ENCODE data around the gene NEB.

NEB gene

GRCh38 chr2:151774506-151774905 lies 40.2 kb upstream of the NEB start:
- H3K27ac ChIP-seq (ENCODE audit: low read length), result no peak overlapping the region
- peaks cover 0 to 2% of the 10 kb centered on the region in 2 donors for H3K9me3 ChIP-seq (ENCODE audit: control insufficient read depth in 2 of 2, low read length in 2 of 2)
- peaks cover 15% of the 10 kb centered on the region for H3K4me1 ChIP-seq (ENCODE audit: control insufficient read depth, insufficient read depth, low read length)
- H3K9ac ChIP-seq (ENCODE audit: low read length in 2 of 2), result no peak overlapping the region
- H3K36me3 ChIP-seq (ENCODE audit: control insufficient read depth in 2 of 2, insufficient read depth in 2 of 2, low read length in 2 of 2), result peaks cover 0 to 3% of the 10 kb centered on the region in 2 donors
- H3K27me3 ChIP-seq (ENCODE audit: control insufficient read depth in 1 of 2, insufficient read depth in 2 of 2, low read length in 2 of 2), result no peaks in the 10 kb centered on the region
- H3K4me3 ChIP-seq (ENCODE audit: low read length in 2 of 2), result no peak overlapping the region

DNA sequence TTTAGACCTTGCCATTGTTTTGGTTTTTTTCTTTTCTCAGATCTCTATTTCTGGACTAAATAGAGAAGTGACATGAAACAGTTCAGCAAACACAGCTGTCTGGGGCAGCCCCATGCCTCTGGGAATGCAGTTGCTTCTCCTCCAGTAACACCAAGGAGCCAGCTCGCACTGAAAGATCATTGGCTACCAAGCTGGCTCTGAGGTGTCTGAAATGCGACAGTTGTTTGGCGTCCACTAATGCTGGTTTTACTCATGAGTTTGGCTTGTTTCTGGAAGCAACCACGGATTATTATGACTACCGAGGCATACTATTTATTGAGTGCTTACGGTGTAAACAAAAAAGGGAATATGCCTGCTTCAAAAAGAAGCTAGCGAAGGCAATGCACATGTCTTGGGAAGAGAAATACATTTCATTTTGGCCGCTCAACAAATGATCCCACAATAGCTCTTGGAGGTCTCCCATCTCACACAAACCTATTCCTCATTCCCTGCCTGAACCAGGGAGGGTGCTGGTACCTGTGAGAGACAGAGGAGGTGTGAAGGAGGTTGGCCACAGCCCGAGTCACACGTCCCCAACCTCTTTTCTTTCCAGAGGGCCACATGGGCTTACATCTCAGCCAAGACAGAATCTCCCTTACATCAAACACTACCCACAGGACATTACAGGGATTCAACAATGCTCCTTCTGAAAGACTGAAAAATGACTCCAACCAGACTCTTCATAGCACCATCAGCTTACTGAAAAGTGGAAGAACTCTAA lies 37.5 kb upstream of the NEB start:
- peak overlapping the region; percentile 73 for H3K27ac ChIP-seq (ENCODE audit: low read length)
- peaks cover 0 to 3% of the 10 kb centered on the region in 2 donors for H3K36me3 ChIP-seq (ENCODE audit: control insufficient read depth in 2 of 2, insufficient read depth in 2 of 2, low read length in 2 of 2)
- no peaks in the 10 kb centered on the region for H3K9me3 ChIP-seq (ENCODE audit: control insufficient read depth in 2 of 2, low read length in 2 of 2)
- peaks cover 16% of the 10 kb centered on the region for H3K4me1 ChIP-seq (ENCODE audit: control insufficient read depth, insufficient read depth, low read length)
- no peaks in the 10 kb centered on the region for H3K27me3 ChIP-seq (ENCODE audit: control insufficient read depth in 1 of 2, insufficient read depth in 2 of 2, low read length in 2 of 2)
- H3K4me3 ChIP-seq (ENCODE audit: low read length in 2 of 2), result peak overlapping the region; percentile 5 to 47
- H3K9ac ChIP-seq (ENCODE audit: low read length in 2 of 2), result no peak overlapping the region

DNA sequence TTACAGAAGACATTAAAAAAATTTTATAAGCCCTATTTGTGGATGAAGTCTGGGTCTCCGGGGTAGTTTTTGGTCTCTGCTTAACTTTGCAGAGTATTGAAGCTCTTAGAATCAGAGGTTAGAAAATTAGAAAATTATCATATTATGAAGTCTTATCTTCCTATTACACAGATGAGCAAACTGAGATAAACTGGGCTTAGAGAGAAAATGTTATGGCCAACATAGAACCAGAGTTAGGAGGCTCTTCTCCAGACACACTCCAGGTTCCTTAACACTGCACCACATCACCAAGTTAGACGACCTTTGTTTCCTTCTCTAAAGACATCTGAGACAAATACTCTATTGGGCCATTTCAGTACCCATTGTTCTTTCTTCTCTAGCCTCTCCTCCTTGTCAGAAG lies 36.7 kb upstream of the NEB start:
- no peaks in the 10 kb centered on the region for H3K36me3 ChIP-seq (ENCODE audit: control insufficient read depth in 2 of 2, insufficient read depth in 2 of 2, low read length in 2 of 2)

GRCh38 chr2:151769606-151770005 lies 35.3 kb upstream of the NEB start:
- Histone ChIP-seq H3K9me3 (ENCODE audit: control insufficient read depth in 2 of 2, low read length in 2 of 2) (no peaks in the 10 kb centered on the region), H3K27ac (ENCODE audit: low read length) (no peak overlapping the region), H3K4me1 (ENCODE audit: control insufficient read depth, insufficient read depth, low read length) (peaks cover 19% of the 10 kb centered on the region), H3K27me3 (ENCODE audit: control insufficient read depth in 1 of 2, insufficient read depth in 2 of 2, low read length in 2 of 2) (no peaks in the 10 kb centered on the region), H3K4me3 (ENCODE audit: low read length in 2 of 2) (no peak overlapping the region), H3K9ac (ENCODE audit: low read length in 2 of 2) (no peak overlapping the region), H3K36me3 (ENCODE audit: control insufficient read depth in 2 of 2, insufficient read depth in 2 of 2, low read length in 2 of 2) (no peaks in the 10 kb centered on the region)

More for the DNA sequence above, 36.7 kb upstream of the NEB start:
- Histone ChIP-seq H3K27me3 (ENCODE audit: control insufficient read depth in 1 of 2, insufficient read depth in 2 of 2, low read length in 2 of 2) (no peaks in the 10 kb centered on the region), H3K9me3 (ENCODE audit: control insufficient read depth in 2 of 2, low read length in 2 of 2) (no peaks in the 10 kb centered on the region), H3K9ac (ENCODE audit: low read length in 2 of 2) (no peak overlapping the region), H3K4me1 (ENCODE audit: control insufficient read depth, insufficient read depth, low read length) (peaks cover 21% of the 10 kb centered on the region), H3K27ac (ENCODE audit: low read length) (peak overlapping the region; percentile 73), H3K4me3 (ENCODE audit: low read length in 2 of 2) (peak overlapping the region in 1 of 2 donors; percentile 47)

DNA sequence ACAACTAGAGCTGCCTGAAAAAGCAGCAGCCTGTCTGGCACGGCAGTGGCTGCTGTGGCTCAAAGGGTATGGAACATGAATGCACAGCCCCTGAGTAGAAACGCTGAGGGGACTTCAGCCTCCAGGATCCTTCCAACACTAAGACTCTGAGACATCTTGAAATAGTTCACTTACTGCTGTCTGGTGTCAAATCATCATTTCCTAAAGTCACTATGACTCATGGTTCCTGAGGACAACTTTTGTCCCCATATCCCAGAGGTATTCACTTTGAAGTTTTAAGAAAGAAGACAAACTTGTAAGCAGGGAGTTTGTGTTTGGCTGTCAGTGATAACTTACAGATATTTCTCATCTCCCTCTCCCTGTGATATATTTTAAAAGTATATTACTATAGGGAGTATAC lies 33.3 kb upstream of the NEB start:
- no peak overlapping the region for H3K27ac ChIP-seq (ENCODE audit: low read length)
- no peak overlapping the region for H3K4me3 ChIP-seq (ENCODE audit: low read length in 2 of 2)
- no peaks in the 10 kb centered on the region for H3K27me3 ChIP-seq (ENCODE audit: control insufficient read depth in 1 of 2, insufficient read depth in 2 of 2, low read length in 2 of 2)
- H3K36me3 ChIP-seq (ENCODE audit: control insufficient read depth in 2 of 2, insufficient read depth in 2 of 2, low read length in 2 of 2), result peaks cover 0 to 2% of the 10 kb centered on the region in 2 donors
- no peaks in the 10 kb centered on the region for H3K9me3 ChIP-seq (ENCODE audit: control insufficient read depth in 2 of 2, low read length in 2 of 2)
- H3K4me1 ChIP-seq (ENCODE audit: control insufficient read depth, insufficient read depth, low read length), result peaks cover 20% of the 10 kb centered on the region
- no peak overlapping the region for H3K9ac ChIP-seq (ENCODE audit: low read length in 2 of 2)

DNA sequence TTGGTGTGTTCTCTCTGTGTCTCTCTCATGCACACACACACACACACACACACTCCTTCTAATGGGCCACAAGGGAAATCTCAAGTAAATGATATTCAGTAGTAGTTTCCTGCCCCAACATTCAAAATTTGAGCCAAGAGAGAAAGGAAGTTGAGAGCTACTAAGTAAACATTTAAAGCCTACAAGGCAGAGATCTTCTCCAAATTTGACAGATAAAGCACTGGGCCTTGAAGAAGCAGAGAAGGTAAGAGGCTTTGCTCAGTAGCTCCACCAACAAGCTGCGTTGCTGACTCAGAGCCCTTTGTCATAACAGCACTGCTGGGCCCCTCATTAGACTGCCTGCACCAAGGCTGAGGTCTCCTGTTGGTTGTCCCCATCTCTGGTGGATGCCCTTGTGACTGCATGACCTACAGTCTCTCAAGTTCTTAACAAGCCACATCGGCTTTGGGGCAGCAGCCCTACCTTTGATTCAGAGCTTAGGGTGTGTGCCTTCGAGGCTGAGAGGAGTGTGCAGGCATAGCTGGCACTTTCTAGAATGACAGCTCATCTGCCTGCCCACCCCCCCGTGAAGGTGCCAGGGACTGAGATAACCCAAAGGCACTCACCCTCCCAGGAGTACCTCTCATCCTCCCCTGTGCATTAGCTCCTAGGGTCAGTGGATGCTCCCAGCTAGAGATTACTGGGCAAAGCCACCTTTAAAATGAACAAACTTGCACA lies 32.3 kb upstream of the NEB start:
- no peak overlapping the region for H3K27ac ChIP-seq (ENCODE audit: low read length)
- no peak overlapping the region for H3K9ac ChIP-seq (ENCODE audit: low read length in 2 of 2)
- no peak overlapping the region for H3K4me3 ChIP-seq (ENCODE audit: low read length in 2 of 2)
- no peaks in the 10 kb centered on the region for H3K9me3 ChIP-seq (ENCODE audit: control insufficient read depth in 2 of 2, low read length in 2 of 2)
- H3K27me3 ChIP-seq (ENCODE audit: control insufficient read depth in 1 of 2, insufficient read depth in 2 of 2, low read length in 2 of 2), result no peaks in the 10 kb centered on the region
- peaks cover 13% of the 10 kb centered on the region for H3K4me1 ChIP-seq (ENCODE audit: control insufficient read depth, insufficient read depth, low read length)
- peaks cover 0 to 2% of the 10 kb centered on the region in 2 donors for H3K36me3 ChIP-seq (ENCODE audit: control insufficient read depth in 2 of 2, insufficient read depth in 2 of 2, low read length in 2 of 2)

DNA sequence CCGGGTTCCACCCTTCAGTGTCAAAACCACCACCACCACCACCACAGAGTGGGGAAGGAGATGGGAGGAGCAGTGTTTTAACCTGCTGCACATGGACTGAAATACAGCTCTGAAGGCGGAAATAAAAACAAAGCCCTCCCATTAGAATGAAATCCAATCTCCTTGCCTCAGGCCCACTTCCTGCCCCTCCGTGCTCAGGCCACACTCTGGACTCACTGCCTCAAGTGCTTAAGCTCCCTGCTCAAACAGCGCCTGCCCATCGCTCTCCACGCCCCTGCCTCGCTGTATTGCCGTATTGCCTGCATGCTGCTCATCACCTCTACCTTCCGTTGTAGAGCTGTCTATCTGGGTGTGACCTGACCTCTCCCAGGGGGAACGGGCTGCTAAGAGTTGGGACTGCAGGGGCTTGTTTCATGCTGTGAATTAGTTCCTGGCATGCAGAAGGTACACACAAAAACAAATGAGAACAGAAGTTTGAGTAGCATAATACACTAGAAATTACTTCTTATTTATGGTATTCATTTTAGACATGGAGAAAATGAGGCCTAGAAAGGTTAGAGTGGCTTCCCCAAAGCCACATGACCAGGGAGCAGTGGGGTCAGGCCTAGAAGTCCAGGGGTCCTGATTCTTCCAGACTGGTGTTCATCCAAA lies 31.6 kb upstream of the NEB start:
- Histone ChIP-seq H3K4me3 (ENCODE audit: low read length in 2 of 2) (no peak overlapping the region), H3K4me1 (ENCODE audit: control insufficient read depth, insufficient read depth, low read length) (peaks cover 8% of the 10 kb centered on the region), H3K9me3 (ENCODE audit: control insufficient read depth in 2 of 2, low read length in 2 of 2) (no peaks in the 10 kb centered on the region), H3K27ac (ENCODE audit: low read length) (no peak overlapping the region), H3K9ac (ENCODE audit: low read length in 2 of 2) (no peak overlapping the region), H3K27me3 (ENCODE audit: control insufficient read depth in 1 of 2, insufficient read depth in 2 of 2, low read length in 2 of 2) (no peaks in the 10 kb centered on the region), H3K36me3 (ENCODE audit: control insufficient read depth in 2 of 2, insufficient read depth in 2 of 2, low read length in 2 of 2) (peaks cover 0 to 2% of the 10 kb centered on the region in 2 donors)

DNA sequence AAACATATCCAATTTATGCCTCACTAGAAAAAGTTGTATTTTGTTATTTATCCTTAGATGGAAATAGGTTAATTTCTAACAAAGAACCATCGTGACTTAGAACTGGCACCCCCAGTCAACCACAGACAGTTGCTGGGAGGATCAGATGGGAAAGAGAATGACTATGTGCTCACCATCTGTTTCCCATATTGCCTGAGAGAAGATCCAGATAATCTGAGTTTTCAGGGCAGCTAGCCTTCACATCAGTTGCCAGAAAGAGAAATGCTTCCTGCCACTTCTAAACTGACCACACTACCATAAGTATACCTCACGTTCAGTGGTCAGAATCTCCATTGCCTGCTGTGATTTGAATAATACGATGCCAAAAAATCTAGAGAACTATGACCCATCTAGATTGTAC lies 28.4 kb upstream of the NEB start:
- H3K27me3 ChIP-seq (ENCODE audit: control insufficient read depth in 1 of 2, insufficient read depth in 2 of 2, low read length in 2 of 2), result no peaks in the 10 kb centered on the region
- no peaks in the 10 kb centered on the region for H3K9me3 ChIP-seq (ENCODE audit: control insufficient read depth in 2 of 2, low read length in 2 of 2)
- H3K27ac ChIP-seq (ENCODE audit: low read length), result no peak overlapping the region
- peaks cover 8% of the 10 kb centered on the region for H3K4me1 ChIP-seq (ENCODE audit: control insufficient read depth, insufficient read depth, low read length)
- H3K4me3 ChIP-seq (ENCODE audit: low read length in 2 of 2), result no peak overlapping the region
- H3K9ac ChIP-seq (ENCODE audit: low read length in 2 of 2), result no peak overlapping the region
- H3K36me3 ChIP-seq (ENCODE audit: control insufficient read depth in 2 of 2, insufficient read depth in 2 of 2, low read length in 2 of 2), result peaks cover 0 to 2% of the 10 kb centered on the region in 2 donors

DNA sequence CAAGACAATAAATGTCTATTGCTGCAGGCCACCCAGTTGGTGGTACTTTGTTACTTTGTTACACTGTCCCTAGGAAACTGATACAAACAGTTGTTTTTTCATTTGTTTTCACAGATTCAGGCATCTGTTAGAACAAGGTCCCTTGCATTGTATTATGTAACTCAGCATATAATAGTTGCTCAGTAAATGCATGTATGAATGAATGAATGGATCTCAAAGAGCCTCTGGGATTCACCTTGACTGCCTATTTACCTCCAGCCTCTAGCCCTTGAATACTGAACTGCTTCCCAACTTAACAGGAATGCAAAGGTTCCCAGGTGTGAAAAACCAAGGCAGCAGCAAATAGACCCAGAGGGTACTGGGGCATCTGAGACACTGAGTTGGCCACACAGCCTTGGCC lies 27.4 kb upstream of the NEB start:
- Histone ChIP-seq H3K36me3 (ENCODE audit: control insufficient read depth in 2 of 2, insufficient read depth in 2 of 2, low read length in 2 of 2) (peaks cover 0 to 2% of the 10 kb centered on the region in 2 donors), H3K9ac (ENCODE audit: low read length in 2 of 2) (no peak overlapping the region), H3K4me3 (ENCODE audit: low read length in 2 of 2) (no peak overlapping the region), H3K9me3 (ENCODE audit: control insufficient read depth in 2 of 2, low read length in 2 of 2) (no peaks in the 10 kb centered on the region), H3K4me1 (ENCODE audit: control insufficient read depth, insufficient read depth, low read length) (peaks cover 7% of the 10 kb centered on the region), H3K27me3 (ENCODE audit: control insufficient read depth in 1 of 2, insufficient read depth in 2 of 2, low read length in 2 of 2) (no peaks in the 10 kb centered on the region), H3K27ac (ENCODE audit: low read length) (no peak overlapping the region)

- Histone ChIP-seq H3K4me1 (ENCODE audit: control insufficient read depth, insufficient read depth, low read length) (peaks cover 2% of the 10 kb centered on the region), H3K27ac (ENCODE audit: low read length) (no peak overlapping the region), H3K4me3 (ENCODE audit: low read length in 2 of 2) (no peak overlapping the region), H3K9ac (ENCODE audit: low read length in 2 of 2) (no peak overlapping the region), H3K27me3 (ENCODE audit: control insufficient read depth in 1 of 2, insufficient read depth in 2 of 2, low read length in 2 of 2) (no peaks in the 10 kb centered on the region), H3K9me3 (ENCODE audit: control insufficient read depth in 2 of 2, low read length in 2 of 2) (no peaks in the 10 kb centered on the region), H3K36me3 (ENCODE audit: control insufficient read depth in 2 of 2, insufficient read depth in 2 of 2, low read length in 2 of 2) (peaks cover 0 to 2% of the 10 kb centered on the region in 2 donors)
Measured at GRCh38 chr2:151761193-151761592, 26.9 kb upstream of the NEB start.

Measured in stomach smooth muscle (tissue), 2 donors.